NCI-H226 (cell line): ENCODE data around the gene SDK1.

Experiments used
- DNase-seq: peaks from one replicate; pipeline ENCODE4 v3.0.0-alpha.2; 2015

The SDK1 gene

DNA sequence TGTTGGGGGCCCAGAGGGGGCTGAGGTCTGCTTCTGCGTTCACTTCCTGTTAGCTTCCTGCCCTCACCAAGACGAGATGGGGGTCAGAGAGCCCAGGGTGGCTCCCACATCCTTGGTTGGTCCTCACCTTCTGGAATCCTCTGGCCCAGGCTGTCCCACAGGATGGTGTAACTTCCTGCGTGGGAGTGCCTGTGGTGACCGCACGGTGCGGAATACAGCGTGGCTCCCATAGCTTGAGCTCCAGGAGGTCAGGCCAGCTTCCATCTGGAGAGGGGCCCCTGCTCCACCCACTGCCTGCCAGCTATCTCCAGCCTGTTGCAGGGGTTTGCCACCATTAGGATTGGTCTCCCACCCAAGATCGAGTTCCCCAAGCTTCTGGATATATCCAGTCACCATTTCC, 699.9 kb downstream of the SDK1 start:
- no peak for DNase-seq

DNA sequence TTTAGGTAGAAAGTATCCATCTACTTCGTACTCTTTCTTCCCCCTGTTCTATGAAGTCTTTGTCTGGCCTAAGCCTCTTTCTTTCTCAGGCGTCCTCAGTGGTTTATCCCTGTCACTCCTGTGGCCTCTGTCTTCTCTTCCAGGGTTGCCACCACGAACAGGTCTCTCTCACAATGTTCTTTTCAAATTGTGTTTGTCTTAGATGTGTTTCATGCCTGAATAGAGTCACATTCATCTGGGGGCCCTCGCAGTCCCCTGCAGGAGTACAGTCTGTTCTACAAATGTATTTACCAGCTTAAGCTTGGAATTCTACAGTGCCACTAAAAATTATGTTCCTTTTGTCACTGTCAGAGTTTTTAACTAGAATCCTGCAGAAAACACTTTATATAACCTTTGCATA, 700.7 kb downstream of the SDK1 start:
- no peak for DNase-seq

DNA sequence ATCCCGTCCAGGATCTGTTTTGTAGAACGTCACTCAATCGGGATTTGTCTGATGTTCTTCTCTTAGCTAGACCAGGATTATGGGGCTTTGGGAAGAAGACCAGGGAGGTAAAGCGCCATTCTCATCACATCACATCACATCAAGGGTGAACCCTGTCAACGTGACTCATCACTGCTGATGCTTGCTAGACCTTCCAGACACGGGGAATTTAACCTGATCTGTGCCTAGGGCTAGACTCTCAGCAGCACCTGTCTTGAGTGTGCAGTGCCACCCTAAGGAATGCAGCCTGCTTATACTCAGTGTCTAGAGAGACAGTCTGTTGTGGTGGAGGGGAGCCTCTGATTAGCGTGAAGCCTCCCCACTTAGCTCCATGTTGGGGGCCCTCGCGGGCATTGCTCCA, 702.5 kb downstream of the SDK1 start:
- DNase-seq, result no peak

DNA sequence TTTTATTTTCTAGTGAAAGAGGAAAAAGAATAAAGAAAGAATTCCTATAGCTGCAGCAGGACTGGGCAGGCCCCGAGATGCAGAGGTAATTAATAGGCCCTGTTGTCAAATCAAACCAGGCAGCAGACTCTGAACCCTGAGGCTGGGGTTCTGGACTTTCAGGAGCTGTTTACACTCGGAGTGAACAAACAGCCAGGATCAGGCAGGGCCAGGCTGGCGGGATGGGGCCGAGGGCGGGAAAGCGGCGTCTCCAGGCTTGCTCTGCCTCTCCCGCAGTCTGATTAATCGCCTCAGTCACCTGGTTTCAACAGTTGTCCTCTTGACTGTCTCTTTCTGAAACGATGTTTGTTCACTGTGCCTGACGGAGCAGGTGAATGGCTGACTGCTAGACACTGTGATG, 705.6 kb downstream of the SDK1 start:
- no peak for DNase-seq

DNA sequence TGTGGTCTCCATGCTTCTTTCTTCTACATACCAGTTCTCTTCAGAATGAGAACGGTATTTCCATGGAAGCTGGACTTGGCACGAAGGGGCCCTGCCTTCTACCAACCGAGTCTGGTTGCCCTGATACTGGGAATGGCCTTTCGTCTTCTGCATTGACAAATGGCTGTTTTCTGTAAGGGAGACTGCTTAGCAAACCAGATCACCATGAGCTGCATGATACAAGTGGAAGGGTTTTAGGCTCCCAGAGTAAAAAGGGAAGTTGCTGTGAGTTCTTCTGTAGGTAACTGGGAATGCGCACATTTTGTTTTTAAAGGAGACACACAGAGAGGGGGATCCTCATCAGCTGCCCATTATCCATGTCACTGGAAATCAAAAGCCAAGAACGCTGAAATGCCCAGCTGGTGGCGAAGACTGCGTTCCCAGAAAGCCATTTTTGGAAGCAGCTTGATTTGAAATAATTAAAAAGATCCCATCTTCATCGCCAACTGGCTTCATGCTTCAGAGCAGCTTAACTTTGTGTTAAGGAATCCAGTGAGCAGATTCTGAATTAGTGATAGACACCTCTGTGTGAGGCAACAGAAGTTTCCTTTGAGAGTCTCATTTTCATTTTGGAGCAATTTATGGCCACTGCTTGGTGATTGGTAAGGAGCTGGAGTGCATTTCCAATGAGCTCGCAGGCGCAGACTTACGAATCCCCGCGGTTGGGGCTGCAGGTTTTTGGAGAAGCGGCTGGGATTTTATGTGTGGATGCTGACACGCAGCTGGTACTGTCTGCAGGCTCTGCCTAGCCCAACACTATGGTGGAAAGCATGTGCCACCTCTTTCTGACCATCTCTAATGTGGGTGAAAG, 708.4 kb downstream of the SDK1 start:
- no peak for DNase-seq

DNA sequence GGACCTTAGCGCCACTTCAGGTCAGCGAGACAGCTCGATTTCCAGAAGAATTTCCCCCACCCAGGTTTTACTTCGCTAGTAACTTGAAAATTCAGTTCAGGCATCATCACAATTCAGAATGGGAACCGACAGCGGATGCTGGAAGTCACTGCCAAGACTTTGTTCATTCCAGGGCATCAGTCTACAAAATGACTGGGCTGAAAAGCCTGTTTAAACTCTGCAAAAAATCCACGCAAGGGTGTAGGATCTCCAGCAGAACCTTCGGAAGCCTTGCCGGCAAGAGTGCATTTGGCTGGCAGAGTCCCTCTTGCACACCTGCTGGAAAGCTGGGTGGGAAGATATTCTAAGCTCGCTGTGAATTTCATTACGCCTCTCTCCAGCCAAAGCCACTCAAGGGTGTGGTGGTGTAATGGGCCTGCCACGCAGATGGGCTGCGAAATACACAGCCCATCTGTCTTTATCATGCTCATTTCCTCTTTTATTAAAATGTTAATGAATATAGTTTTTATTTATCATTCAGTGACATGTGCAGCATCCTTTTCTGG, 709.1 kb downstream of the SDK1 start:
- DNase-seq, result no peak

DNA sequence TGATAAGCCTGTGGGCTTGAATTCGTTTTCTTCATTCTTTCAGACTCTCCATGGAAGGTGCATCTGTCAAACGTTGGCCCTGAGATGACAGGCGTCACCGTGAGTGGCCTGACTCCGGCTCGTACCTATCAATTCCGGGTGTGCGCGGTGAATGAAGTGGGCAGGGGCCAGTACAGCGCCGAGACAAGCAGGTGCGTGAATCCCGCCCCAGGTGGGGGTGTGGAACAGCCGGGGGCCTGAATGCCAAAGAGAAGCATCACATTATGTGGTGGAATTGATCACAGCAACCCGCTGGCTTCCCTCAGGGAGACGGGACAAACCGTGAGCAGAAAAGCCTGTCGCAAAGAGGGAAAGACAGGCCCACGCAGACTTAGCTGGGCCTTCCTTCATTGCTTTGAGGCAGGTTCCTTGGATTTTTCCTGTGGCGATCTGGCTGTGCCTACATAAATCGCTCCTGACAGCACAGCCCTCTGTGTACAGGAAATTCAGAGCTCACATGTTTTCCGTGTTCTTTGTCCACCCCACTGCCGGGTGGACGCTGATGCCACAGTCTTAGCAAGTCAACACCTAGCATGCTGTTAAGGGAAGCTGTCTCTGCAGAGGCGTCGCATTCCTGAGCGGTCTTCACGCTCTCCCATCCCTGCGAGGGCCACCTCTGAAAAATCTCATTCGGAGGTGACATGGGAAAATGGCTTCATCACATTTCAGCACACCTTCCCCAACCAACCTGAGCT, 710.0 kb downstream of the SDK1 start:
- DNase-seq, result no peak

DNA sequence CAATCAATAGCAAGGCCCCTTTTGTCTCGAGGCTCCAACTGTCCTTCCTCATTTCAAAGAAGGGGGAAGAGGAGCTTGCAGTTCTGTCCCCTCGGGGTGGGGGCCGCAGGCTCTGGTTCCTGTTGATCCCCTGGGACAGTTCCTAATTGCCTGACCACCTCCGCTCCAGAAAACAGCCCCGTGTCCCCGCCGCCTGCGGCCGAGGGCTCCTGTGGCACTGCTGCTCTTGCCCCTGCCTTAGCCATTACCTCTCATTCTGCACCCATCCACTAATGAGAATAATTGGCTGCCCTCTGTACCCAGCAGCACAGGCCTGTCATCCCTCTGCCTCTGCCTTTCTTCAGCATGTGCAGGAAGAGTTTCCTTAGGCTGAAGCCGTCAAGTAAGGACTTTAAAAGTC, 712.7 kb downstream of the SDK1 start:
- DNase-seq, result no peak

DNA sequence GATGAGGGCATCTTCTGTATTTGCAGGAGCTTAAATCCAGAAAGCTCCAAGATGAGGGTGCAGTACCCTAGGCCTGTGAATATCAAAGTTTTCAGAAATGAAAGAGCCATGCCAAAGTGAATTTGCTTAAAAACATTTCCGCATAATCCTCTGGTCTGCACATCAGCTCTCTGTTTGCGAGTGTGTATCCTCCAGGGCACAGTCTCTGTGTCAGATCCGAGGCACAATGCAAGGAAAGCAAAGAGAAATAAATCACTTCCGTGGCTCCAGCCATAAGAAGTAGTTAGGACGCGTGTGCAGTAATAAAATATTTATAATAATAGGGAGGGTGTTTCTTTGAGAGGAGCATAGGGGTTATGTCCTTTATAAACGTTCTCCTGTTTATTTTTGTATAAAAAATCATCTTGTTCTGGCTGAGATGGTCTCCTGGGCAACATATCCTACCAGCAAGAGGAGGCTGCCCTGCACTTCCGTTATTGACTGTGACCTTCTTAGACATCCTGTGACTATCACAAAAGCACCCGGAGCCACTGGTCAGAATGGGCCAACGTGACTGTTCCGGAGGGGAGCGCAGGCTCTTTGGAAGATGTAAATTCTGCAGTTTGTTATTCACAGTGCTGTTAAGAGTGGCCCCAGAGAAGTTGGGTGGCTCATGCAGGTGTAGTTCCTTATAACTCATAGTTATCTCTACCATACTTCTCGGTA, 713.4 kb downstream of the SDK1 start:
- DNase-seq, result no peak

DNA sequence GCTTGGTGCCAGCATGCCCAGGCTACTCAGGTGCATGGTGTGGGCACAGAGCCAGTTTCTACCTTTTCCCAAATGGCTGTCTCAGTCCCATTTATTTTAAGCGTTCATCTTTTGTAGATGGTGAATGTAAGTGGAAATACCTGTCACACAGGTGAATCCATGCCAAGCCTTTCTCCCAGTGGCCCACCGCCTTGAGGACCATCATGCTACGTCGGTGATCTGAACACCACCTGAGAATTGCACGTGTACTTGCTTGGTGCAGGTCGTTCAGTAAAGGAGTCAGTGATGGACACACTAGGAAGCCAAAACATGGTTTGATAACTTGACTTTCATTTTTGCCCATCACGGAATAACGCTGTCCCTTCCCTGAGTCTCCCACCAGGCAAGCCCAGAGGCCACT, 714.3 kb downstream of the SDK1 start:
- DNase-seq, result no peak

DNA sequence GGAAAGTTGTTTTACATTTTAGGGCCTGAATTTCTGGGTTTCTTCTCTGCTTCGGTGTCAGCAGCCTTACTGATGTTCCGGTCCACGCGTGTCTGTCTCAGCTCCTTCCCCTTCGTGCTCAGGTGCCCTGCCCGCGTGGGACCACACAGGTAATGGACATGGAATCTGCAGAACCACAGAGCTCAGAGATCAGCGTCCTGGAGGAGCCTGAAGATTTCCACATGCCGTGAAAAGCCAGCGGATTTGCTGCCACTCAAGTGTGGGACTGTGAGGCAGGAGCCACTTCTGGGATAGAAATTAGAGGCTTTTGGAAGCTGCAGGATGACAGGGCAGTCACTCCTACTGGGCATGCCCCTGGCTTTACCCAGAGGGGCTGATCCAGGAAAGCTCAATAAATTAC, 714.9 kb downstream of the SDK1 start:
- no peak for DNase-seq

DNA sequence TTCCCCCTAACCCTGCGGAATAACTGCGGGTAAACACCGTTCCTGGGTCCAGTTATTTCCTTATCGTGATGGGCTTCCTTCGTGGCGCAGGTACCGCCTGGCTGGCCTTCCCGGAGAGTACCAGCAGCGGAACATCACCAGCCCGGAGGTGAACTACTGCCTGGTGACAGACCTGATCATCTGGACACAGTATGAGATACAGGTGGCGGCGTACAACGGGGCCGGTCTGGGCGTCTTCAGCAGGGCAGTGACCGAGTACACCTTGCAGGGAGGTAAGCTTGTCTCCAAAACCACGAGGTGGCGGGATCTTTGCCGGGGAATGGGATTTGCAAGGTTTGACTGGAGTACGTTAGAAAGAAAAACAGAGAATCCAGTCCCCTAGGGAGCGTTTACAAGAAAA, 716.0 kb downstream of the SDK1 start:
- DNase-seq, result no peak

DNA sequence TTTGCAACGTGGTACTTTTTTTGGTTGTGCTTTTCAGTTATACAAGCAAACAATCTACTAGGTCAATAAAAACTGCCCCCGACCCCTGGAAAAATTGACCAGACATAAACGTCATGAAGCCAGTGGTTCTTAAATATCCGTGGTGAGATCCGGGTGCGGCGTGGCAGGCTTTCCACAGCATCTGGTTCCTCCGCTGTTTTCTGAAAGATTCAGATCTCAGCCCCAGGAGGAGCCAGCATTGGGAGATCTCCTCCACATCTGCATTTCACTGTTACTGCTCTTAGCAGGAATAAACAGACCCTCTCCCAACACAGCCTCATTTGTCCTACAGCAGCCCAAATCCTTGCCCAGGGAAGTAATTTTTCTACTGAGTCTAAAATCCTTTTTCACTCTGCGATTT, 716.7 kb downstream of the SDK1 start:
- DNase-seq, result no peak

DNA sequence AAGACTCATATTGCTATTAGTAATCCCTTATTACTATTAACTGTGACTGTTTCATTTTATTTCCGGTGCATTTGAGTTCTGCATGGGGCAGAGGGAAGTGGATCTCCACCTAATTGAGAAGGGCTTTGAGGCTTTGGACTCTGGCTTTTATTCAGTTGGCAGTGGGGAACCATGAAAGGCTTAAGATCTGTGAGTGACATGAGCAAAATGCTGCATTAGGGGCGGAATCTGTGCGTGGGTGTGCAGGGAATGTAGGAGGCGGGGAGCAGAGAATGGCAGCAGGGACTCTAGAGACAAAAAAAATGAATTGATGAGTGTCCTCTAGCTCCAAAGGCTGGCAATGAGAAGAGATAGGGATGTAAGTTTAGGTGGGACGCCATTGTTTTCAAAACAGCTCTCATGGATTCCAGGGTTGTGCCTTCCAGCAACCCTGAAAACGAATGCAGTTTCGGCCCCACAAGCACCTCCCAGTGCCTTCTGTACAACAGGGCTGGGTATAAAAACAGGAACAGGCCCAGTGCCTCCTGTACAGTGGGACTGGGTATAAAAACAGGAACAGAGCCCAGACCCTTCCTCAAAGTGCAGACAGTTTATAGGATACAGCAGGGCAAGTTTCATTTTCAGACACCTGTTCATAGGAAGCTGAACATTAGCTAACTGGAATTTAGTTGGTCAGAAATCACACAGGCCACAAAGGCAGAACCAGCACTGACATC, 717.7 kb downstream of the SDK1 start:
- DNase-seq, result no peak

DNA sequence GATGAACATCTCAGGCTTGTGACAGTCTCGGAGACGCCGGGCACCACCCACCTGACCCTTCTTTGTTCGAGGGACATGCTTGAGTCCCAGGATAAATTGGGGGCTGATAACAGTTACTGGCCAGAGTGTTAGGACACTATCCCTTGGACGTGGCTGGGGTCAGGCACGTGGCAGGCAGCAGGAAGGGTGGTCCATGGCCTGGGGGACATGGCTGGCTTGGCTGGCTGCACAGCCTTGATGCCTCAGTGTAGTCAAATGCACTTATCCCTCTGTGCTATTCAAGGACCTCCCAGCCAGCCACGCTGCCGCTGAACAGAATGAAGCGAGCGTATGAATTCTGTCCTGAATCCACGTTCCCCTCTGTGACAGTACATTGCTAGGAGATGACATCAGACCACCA, 719.0 kb downstream of the SDK1 start:
- no peak for DNase-seq

DNA sequence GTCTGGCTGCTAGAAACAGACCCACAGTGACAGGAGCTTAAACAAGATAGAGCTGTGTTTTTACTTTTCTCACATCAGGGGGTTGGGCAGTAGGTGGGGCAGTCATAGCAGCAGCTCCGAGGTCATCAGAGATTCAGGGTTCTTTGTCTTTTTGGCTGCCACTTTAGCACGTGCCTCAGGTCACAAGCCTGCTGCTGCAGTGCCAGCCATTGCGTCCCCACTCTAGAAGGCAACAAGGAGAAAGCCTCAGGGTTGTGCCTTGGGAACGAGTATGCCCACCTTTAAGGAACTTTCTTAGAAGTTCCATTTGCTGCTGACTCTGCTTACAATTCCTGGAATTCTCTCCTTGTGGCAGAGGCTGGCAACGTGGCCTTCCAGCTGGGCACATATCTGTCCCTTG, 720.4 kb downstream of the SDK1 start:
- DNase-seq, result no peak

DNA sequence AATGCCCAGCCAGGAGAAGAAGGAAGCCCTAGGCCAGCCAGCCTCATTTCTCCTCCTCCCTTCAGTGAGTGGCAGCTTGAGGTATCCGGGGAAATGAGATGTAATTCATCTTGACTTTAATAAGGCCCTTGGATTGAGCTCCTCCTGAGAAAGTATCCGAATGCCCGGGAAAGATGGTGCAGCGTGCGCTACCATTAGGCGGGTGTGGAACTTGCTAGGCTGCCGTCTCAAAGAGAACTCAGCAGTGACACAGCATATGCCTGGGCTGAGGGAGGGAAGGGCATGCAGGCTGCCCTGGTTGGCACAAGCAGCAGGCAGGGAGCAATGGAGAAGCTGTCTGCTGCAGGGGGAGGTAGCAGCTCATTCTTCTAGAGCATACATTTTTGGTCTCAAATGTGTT, 721.2 kb downstream of the SDK1 start:
- DNase-seq, result no peak

DNA sequence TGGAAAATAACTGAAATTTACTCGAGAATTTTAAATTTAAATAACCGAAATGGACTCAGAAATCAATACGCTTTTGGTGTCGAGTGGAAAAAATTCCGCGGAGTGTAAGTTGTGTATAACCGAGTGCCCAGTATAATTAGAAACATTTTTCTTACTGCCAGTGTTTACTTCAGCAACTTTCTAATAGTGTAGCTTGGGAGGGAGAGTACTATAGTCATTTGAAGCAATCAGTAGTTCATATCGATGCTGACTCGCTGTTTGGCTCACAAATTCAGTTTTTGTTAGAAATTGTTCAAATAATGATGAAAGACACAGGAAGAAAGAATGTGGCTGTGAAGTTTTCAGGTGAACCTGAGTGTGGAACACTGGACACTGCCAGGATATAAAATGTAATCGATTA, 722.5 kb downstream of the SDK1 start:
- no peak for DNase-seq

DNA sequence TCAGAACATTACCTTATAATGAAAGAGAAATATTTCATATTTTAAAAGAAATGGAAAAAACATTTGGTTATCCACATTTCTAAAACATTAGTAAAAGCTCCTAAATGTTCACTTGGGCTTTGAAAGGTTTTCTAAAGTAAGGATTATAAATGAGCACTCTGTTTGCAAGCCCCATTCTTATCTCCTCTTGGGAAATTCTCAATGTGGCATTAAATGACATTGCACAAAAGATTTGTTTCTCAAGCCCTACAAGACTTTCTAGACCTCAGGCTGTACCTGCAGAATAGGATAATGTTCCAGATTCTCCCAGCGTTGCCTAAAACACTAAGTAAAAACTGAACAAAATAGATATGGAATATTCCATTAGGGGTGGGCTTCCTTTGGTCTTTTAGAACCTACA, 723.1 kb downstream of the SDK1 start:
- DNase-seq, result no peak

DNA sequence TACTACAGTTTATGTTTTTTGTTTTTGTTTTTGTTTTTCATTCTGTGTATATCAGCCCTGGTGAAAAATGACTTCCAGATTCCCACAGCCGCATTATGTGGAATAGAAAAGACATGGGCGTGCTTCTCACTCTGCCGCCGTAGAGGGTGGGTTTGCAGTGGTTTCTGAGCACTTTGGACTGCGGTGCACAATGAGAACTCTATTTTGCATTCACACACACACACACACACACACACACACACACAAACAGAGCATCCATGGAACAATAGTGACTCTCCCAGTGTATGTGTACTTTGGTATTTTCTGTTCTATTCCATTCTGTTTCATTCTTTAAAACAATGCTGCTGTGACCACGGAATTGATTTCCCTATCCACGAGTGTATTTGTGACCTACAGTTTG, 723.8 kb downstream of the SDK1 start:
- no peak for DNase-seq

DNA sequence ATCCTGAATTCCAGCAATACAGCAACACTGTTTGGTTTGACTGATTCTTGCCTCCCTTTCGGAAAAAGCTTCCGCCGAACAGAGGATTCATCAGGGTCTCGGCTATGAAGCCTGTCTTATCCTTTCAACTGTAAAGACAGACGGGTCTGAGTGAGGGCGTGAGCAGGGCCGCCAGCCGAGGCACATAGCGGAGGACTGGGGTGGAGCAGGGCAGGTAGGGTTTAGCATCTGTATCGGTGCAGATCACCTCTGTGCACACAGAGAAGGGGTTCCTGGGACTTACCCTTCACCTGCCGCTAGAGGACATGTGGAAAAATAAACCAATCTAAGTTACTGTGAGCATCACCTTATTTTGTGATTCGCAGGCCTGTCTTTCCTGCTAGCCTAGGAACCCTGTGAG, 724.2 kb downstream of the SDK1 start:
- DNase-seq, result no peak

DNA sequence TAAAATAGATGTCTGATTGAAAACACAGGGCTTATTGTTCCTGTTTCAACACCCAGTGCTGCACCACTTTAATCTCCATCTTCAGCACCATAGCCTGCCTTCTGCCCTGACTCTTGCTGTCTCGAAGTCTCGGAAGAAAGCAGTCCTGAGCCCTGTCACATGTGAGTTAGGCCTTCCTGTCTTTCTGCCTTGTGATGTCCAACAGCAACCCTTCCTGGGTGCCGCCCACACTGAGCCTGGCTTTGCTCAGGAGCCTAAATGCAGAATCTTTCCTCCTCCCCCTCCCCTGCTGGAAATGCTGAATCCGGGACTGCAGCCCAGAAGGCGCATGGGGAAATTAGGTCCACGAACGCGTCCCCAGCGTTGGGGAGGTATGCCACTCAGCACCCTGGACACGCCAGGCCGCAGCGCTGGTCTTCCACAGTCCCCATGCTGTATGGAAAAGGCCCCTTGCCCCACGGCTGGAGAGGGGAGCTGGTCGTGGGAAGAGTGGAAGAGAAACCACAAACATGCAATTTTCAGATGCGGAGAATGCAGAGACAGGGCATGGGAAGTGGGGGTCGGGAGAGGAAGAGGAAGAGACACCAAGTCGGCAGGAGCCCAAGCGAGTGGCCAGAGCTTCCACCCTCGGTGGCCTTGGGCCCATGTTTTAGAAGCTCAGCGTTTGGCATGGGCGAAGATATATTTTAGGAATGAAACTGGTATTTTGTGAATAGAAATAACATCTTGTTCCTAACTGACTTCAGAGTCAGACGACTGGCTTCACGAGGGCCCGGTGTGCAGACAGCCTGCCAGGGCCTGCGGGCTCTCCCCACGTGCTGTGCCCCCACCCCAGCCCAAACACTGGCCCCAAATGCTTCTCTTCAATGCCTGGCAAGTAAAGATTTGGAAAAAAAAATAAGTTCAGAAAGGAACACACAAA, 724.9 kb downstream of the SDK1 start:
- DNase-seq, result no peak
